Occipital lobe (tissue), 2 donors: ENCODE data around the gene PML. TPM values are rescaled to one million over a fixed set of nuclear protein-coding genes. Genes with fewer than 3 reads are reported as not detected.

ENCODE experiments used
- DNase-seq: peaks from one replicate; lab custom pipeline; 2025; lab: John Stamatoyannopoulos, UW
- total RNA-seq: library from RNA; depleted of rRNA; stranded (reverse); fragments of >200 nt; gene quantifications from one replicate; pipeline ENCODE4 v1.2.3, GENCODE V29; 2014

The PML gene
- total RNA-seq, 1 donor from 2014 or later: 6.4 TPM

- DNase-seq: no peak
Observed at GRCh38 chr15:74006774-74007639, 12.5 kb downstream of the PML start.

GRCh38 chr15:74007820-74008371 is 13.4 kb downstream of the PML start:
- DNase-seq: no peak

GRCh38 chr15:74008901-74009300 is 14.4 kb downstream of the PML start:
- no peak for DNase-seq

GRCh38 chr15:74010929-74011540 is 16.5 kb downstream of the PML start:
- no peak for DNase-seq

- no peak for DNase-seq
Observed at GRCh38 chr15:74011610-74012009, 17.1 kb downstream of the PML start.

GRCh38 chr15:74013374-74013894 is 18.9 kb downstream of the PML start:
- DNase-seq: no peak

- DNase-seq: no peak
Observed at GRCh38 chr15:74019734-74020133, 25.2 kb downstream of the PML start.

GRCh38 chr15:74022706-74023470 is 28.4 kb downstream of the PML start:
- DNase-seq: no peak

- no peak for DNase-seq
Observed at GRCh38 chr15:74024687-74025086, 30.2 kb downstream of the PML start.

- DNase-seq: no peak
Observed at GRCh38 chr15:74025436-74025835, 30.9 kb downstream of the PML start.

- no peak for DNase-seq
Observed at GRCh38 chr15:74027688-74028087, 33.2 kb downstream of the PML start.

- DNase-seq: no peak
Observed at GRCh38 chr15:74028646-74029045, 34.1 kb downstream of the PML start.

- DNase-seq: no peak
Observed at GRCh38 chr15:74032046-74032445, 37.5 kb downstream of the PML start.

GRCh38 chr15:74032606-74033561 is 38.4 kb downstream of the PML start:
- DNase-seq: no peak

- DNase-seq: no peak
Observed at GRCh38 chr15:74034206-74034755, 39.8 kb downstream of the PML start.

GRCh38 chr15:74035121-74036017 is 40.9 kb downstream of the PML start:
- DNase-seq: no peak

GRCh38 chr15:74036271-74037170 is 42.0 kb downstream of the PML start:
- DNase-seq: peak; percentile 15
